H1 (cell line): ENCODE measurements around the gene ADAM12. TPM values are rescaled to one million over a fixed set of nuclear protein-coding genes. Genes with fewer than 3 reads are reported as not detected.

Source experiments
- CREB1 ChIP-seq: IDR thresholded peaks from 2 replicates; pipeline ENCODE4 v1.6.1; 2012; ENCODE audit warnings: inconsistent platforms
- CTBP2 ChIP-seq: IDR thresholded peaks from 2 replicates; pipeline ENCODE4 v1.7.0; 2011; ENCODE audit warnings: borderline replicate concordance, mild to moderate bottlenecking, moderate library complexity, mixed read lengths, low read length; ENCODE audit not compliant: insufficient read depth, insufficient read length
- CTCF ChIP-seq, 3 experiments: IDR thresholded peaks; 1 replicate in 2 of 3; 2 replicates in 1 of 3; pipeline versions ENCODE4 v1.5.1 to v1.6.1; 2011; ENCODE audit warnings: low read length in 3 of 3, mild to moderate bottlenecking in 3 of 3, inconsistent platforms in 2 of 3, low read depth in 1 of 3, moderate library complexity in 1 of 3; ENCODE audit not compliant: insufficient read depth in 1 of 3; ENCODE audit errors: control extremely low read depth in 1 of 3
- FOSL1 ChIP-seq: IDR thresholded peaks from 2 replicates; pipeline ENCODE4 v1.6.1; 2011; ENCODE audit warnings: mild to moderate bottlenecking, low read depth, low read length, moderate library complexity; ENCODE audit not compliant: insufficient read depth
- GTF2F1 ChIP-seq: IDR thresholded peaks from 2 replicates; pipeline ENCODE4 v1.6.1; 2012; ENCODE audit warnings: low read depth, low read length, improper control_type of control experiment, borderline replicate concordance
- HDAC6 ChIP-seq: IDR thresholded peaks from one replicate; pipeline ENCODE4 v1.7.1; 2012; ENCODE audit warnings: low read depth, mild to moderate bottlenecking, inconsistent platforms, low read length, moderate library complexity
- JUN ChIP-seq: IDR thresholded peaks from 2 replicates; pipeline ENCODE4 v1.6.1; 2011; ENCODE audit warnings: low read depth, mild to moderate bottlenecking, improper control_type of control experiment, low read length
- JUND ChIP-seq: IDR thresholded peaks from 2 replicates; pipeline ENCODE4 v1.6.1; 2011; ENCODE audit warnings: mild to moderate bottlenecking, improper control_type of control experiment, low read length
- KDM1A ChIP-seq: fragments of 200-600, 300-600 bp; sonication (generic); IDR thresholded peaks from 2 replicates; pipeline ENCODE4 v1.7.1; 2016; ENCODE audit warnings: mild to moderate bottlenecking, low read length, borderline replicate concordance
- MAFK ChIP-seq: IDR thresholded peaks from 2 replicates; pipeline ENCODE4 v1.6.1; 2012; ENCODE audit warnings: low read depth, mild to moderate bottlenecking, improper control_type of control experiment, low read length
- MAX ChIP-seq: IDR thresholded peaks from 2 replicates; pipeline ENCODE4 v1.6.1; 2012; ENCODE audit warnings: inconsistent platforms
- NRF1 ChIP-seq: IDR thresholded peaks from 2 replicates; pipeline ENCODE4 v1.6.1; 2011; ENCODE audit warnings: mild to moderate bottlenecking, low read depth, low read length, improper control_type of control experiment
- PHF8 ChIP-seq: fragments of 200-600 bp; sonication (generic); conservative IDR thresholded peaks from 2 replicates; pipeline ENCODE4 v1.7.1; 2012; ENCODE audit warnings: low read depth, mild to moderate bottlenecking, inconsistent platforms, low read length, moderate library complexity
- POLR2A ChIP-seq, 2 experiments: IDR thresholded peaks; 1 replicate in 1 of 2; 2 replicates in 1 of 2; pipeline ENCODE4 v1.6.1; 2011; ENCODE audit warnings: low read depth in 2 of 2, low read length in 2 of 2, mild to moderate bottlenecking in 2 of 2; ENCODE audit errors: control extremely low read depth in 1 of 2
- RAD21 ChIP-seq, 2 experiments: IDR thresholded peaks in 1 of 2; conservative IDR thresholded peaks in 1 of 2; 2 replicates each; pipeline ENCODE4 v1.6.1; 2011; ENCODE audit warnings: low read depth in 2 of 2, low read length in 2 of 2, improper control_type of control experiment in 1 of 2, inconsistent platforms in 1 of 2, mild to moderate bottlenecking in 1 of 2, moderate library complexity in 1 of 2
- SIN3A ChIP-seq, 2 experiments: IDR thresholded peaks in 1 of 2; conservative IDR thresholded peaks in 1 of 2; 2 replicates each; pipeline ENCODE4 v1.6.1; 2011 to 2012; ENCODE audit warnings: low read length in 2 of 2, improper control_type of control experiment in 1 of 2, low read depth in 1 of 2, mild to moderate bottlenecking in 1 of 2
- TAF1 ChIP-seq: IDR thresholded peaks from 2 replicates; pipeline ENCODE4 v1.6.1; 2011; ENCODE audit warnings: mild to moderate bottlenecking, low read depth, low read length
- TEAD4 ChIP-seq: IDR thresholded peaks from 2 replicates; pipeline ENCODE4 v1.6.1; 2012; ENCODE audit warnings: low read depth, low read length, inconsistent platforms, mixed read lengths
- ZNF274 ChIP-seq: IDR thresholded peaks from 2 replicates; pipeline ENCODE4 v1.7.0; 2012; ENCODE audit warnings: low read length, borderline replicate concordance; ENCODE audit errors: extremely low read depth
- polyA plus RNA-seq, 7 experiments: library from polyadenylated mRNA; depleted of rRNA in 3 of 7; stranded (reverse) in 5 of 7; unstranded in 2 of 7; fragments of >200 nt in 5 of 7; fragments of 200-250 nt in 2 of 7; gene quantifications; 1 replicate in 5 of 7; 2 replicates in 1 of 7; 4 replicates in 1 of 7; pipeline versions ENCODE4 v1.2.1 to v1.2.3, GENCODE V29; 2011 to 2013; ENCODE audit warnings: missing spikeins in 2 of 7, mixed read lengths in 2 of 7
- total RNA-seq: library from RNA; stranded (reverse); fragmentation: NEBNext Ultra II Directional; extraction: Animal tissue kit (Norgen Biotek cat#: 25700); gene quantifications from 2 replicates; pipeline ENCODE4 v1.2.1, GENCODE V29; 2021
- TF ChIP-seq, protein P1 (sequence below): IDR thresholded peaks from 2 replicates; pipeline ENCODE4 v1.6.1; 2012; ENCODE audit warnings: inconsistent platforms

ADAM12 gene
- total and polyA plus RNA-seq, 2 of the 8 experiments (the other 6 are each of a cell fraction or from before 2014, with no cell fraction given): 0.07 to 0.17 TPM

GRCh38 chr10:126160571-126160970 is 227.7 kb downstream of the ADAM12 start (continued):
- TF ChIP-seq CTCF (IDR thresholded peaks at IDR 0.05; ENCODE audit: control extremely low read depth in 1 of 3, insufficient read depth in 1 of 3, low read depth in 1 of 3, low read length in 3 of 3) (peak; percentile 30 to 46 (median 42)), FOSL1 (no peak), HDAC6 (no peak), KDM1A (no peak), JUND (no peak), GTF2F1 (no peak), MAX (peak; percentile 80), PHF8 (no peak), JUN (no peak), TEAD4 (no peak), CREB1 (no peak), POLR2A (IDR thresholded peaks at IDR 0.05; ENCODE audit: control extremely low read depth in 1 of 2, low read depth in 2 of 2, low read length in 2 of 2) (no peak), MAFK (no peak), RAD21 (IDR thresholded peaks at IDR 0.05 in 1 of 2, conservative IDR thresholded peaks at IDR 0.05 in 1 of 2; ENCODE audit: low read depth in 2 of 2, low read length in 2 of 2) (peak; percentile 38 to 58; a peak in 3 of 4 replicates), TAF1 (no peak), CTBP2 (no peak), ZNF274 (no peak), SIN3A (conservative IDR thresholded peaks at IDR 0.05 in 1 of 2, IDR thresholded peaks at IDR 0.05 in 1 of 2; ENCODE audit: low read depth in 1 of 2, low read length in 2 of 2) (no peak), NRF1 (no peak)
- TF ChIP-seq, protein P1, sequence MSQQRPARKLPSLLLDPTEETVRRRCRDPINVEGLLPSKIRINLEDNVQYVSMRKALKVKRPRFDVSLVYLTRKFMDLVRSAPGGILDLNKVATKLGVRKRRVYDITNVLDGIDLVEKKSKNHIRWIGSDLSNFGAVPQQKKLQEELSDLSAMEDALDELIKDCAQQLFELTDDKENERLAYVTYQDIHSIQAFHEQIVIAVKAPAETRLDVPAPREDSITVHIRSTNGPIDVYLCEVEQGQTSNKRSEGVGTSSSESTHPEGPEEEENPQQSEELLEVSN: peak; percentile 77
